ENCODE measurements around the gene RFX3.
"Not testable (repeated sequence)": the region's sequence is repeated elsewhere in the genome, so short reads cannot be mapped to it uniquely, and the experiment has no call there.

The RFX3 gene

GRCh38 chr9:3337515-3338225 lies 188.1 kb downstream of the RFX3 start:
- peak; percentile 10 for DNase-seq

DNA sequence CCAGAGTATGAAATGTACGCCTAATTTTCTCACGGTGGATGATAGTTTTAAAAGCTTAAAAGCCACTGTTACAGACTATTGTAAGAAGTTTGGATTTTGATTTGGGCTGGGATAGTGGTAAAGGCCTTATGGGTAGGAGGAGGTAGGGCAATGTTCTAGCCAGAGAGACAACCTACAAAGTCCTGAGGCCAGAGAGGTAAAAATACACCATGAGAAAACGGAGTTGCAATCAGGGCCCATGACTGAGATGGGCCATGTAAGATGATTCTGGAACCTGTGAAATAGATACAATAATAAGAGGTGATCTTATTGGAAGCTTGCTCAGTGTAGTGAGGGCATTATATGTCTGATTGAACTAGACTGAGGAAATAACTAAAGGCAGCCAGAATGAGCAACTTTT lies 188.8 kb downstream of the RFX3 start:
- no peak for DNase-seq

DNA sequence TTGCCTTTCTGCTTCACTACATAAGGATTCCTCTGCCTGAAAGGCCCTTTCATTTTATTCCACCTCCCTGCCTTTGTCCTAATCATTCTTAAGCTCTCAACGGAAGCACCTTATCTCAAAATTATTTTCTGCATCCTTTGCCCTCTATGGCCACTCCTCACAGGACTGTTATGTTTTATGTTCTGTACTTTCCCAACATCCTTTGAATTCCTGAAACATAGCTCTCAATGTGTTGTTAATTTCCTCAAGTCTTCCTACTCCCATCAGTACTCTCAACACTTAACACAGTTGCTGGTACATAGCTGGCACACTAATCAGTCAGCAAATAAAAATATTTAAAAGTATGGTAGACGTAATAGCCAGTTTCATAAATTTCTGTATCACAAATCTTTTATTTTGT lies 193.0 kb downstream of the RFX3 start:
- DNase-seq = no peak

- no peak for DNase-seq
Observed at GRCh38 chr9:3331801-3332200, 194.0 kb downstream of the RFX3 start.

DNA sequence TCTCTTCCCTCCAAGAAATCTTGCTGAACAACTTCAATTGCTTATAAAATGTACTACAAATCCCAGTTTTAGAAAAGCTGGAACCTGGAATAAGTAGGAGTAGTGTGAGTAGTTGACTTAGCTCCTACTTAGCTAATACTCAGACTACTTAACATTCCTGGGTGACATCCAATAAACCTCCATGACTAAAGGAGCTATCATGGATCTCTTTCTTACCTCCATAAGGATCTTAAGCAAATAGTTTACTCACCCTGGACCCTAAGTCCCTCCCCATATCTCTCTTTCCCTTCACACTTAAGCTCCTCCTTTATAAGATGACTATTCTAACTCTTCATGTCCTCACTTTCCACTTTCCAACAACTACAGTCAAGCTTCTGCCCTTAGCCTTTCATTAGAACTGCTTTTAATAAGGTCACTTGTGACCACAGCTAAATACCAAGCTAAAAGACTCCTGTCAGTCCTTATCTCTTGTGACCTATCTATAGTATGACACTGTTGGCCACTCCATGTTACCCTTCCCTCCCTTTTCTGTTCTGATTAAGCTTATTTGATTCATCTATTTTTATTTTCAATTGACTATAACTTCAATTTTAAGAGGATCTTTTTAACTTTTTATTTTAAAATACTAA lies 194.9 kb downstream of the RFX3 start:
- DNase-seq = no peak

- no peak for DNase-seq
Observed at GRCh38 chr9:3329361-3329760, 196.4 kb downstream of the RFX3 start.

DNA sequence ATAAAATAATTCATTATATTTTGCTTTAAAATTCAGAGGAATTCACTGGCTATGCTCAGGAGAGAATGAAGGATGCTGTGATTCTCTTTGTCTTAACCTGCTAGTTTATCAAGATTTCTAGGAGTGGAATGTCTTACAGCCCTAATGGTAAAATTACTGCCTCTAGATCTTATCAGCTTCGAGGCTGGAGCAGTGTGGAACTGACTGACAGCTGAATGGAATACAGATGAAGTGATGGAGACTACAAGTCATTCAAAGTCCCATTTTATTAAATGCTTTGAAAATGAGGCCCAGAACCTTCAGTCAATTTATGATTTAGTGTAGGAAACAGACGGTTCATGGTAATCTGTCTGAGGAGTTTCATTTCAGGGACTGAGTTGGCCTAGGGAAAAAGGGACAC lies 202.1 kb downstream of the RFX3 start:
- DNase-seq = no peak

DNA sequence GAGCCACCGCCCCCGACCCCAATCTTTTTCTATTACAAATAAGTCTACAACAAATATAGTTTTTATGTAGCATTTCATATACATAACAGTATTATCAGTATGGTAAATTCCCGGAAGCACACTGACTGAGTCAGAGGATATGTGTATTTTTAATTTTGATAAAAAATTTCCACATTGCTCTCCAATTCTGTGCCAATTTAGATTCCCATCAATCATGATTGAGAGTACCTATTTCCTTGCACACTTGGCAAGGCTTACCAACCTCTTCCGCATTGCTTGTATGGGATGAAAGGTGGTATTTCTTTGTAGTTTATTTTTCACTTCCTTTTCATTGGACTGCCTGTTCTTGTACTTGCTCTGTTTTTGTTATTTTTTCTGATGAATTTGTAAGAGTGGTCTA lies 204.6 kb downstream of the RFX3 start:
- no peak for DNase-seq

GRCh38 chr9:3312595-3312994 lies 213.2 kb downstream of the RFX3 start:
- not testable (repeated sequence) for DNase-seq

DNA sequence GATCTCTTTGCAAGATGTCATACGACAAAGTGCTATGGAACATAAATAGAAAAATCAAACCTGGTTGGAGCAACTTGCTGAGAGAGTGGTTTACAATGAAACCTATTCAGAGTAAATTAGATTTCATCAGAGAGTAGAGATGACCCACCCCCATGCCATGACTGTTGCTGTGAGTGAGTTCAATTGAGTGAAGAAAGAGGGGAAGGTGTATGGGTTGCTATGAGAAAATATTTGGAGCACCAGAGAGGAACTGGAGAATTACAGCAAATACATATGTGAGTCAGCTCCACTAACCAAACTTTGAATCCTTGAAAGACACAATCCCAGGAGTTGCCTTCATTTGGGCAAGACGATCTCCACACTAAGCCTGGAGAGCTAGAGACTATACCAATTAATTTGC lies 217.2 kb downstream of the RFX3 start:
- no peak for DNase-seq

- DNase-seq = not testable (repeated sequence)
Observed at GRCh38 chr9:3304388-3304787, 221.4 kb downstream of the RFX3 start.

DNA sequence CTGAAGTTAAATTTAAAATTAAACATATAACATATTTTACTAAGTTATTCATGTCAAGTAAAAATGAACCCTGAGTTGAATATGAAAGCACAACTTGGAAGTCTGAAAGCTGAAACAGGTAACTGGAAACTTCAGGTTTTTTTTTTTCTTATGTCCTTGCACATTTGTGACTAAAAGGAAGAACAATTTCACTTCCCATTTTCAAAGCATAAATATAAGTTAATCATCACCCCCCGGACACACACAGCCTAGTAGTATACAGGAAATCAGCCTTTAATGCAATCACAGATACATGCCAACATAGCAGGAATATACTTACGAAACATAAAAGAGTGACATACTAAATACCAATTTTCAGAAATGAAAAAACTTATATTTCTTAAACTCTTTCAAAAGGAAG lies 225.9 kb downstream of the RFX3 start:
- DNase-seq = no peak

GRCh38 chr9:3296536-3296935 lies 229.3 kb downstream of the RFX3 start:
- no peak for DNase-seq

- DNase-seq = no peak
Observed at GRCh38 chr9:3292311-3292710, 233.5 kb downstream of the RFX3 start.

DNA sequence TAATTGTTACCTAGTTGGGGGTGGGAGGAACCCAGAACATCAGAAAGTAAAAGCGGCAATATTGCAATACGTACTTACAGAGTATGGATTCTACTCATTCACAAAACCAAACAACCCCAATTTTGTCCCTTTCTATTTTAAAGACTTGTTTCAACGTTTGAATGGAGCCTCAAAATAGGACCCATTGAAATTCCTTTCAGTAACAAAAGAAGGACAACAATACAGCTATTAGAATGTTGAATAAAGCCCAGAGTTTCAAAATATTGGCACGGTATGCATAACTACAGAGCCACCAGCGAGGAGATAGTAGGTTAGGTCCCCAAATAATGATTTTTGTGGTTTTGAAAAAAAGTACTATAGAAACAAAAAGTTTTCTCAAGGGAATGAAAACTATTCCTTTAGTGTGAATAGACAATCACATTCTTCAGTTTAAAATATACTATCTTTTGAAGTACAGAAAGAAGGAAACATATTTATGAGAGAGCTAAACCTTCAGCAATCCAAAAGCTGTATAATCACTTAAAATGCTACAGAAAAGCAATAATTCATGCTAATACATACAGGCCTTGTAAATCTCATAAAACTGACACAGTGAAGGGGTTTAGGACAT lies 235.5 kb downstream of the RFX3 start:
- DNase-seq = no peak

DNA sequence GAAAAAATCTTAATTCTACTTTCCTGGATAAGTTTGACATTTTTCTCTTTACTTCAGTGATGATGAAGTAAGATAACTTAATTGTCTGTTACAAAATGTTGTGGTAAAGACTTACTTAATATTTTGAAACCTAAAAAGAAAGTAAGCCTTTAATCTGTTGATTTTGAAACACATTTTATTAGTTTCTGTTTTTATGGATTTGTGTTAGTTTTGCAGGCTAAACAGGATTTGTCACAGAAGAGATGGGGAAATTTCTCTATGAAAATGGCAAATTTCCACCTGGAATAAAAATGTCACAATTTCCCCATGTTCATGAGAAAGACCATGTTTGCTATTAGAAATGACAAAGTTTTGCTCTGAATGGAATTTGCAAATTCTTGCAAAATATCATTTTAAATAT lies 237.1 kb downstream of the RFX3 start:
- DNase-seq = no peak

DNA sequence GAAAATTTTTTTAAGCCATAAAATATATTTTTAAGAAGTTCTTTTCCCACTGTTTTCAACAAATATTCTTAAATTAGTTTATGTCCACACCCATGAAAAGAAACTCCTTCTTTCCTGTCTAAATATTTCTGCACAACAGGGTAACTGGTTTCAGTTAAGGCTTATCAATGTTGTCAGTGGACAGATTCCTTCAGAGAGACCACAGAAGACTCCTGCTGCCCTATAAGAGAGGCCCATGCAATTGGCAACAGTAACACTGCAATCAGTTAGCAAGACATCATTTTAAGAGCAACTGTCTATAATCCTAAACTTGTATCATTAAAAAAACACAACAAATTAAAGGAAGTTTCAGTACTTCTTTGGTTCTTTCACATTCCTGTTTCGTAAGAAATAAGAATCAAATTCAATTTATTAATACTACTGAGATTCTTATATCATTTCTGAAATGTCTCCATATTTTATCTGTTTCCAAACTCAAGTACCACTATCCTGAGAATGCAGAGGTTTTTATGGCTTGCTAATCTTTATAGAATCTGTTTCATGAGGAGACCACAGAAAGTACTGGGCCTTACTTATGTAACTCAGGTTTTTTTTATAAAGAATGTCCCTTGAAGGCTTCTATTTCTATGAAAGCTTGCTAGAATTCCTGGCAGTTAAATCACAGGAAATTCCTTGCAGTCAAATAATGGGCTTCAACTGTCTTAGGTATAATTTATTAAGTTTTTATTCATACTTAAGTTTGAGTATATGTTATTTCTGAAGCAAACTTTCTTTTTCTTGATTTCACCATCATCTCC lies 240.2 kb downstream of the RFX3 start:
- DNase-seq = no peak

DNA sequence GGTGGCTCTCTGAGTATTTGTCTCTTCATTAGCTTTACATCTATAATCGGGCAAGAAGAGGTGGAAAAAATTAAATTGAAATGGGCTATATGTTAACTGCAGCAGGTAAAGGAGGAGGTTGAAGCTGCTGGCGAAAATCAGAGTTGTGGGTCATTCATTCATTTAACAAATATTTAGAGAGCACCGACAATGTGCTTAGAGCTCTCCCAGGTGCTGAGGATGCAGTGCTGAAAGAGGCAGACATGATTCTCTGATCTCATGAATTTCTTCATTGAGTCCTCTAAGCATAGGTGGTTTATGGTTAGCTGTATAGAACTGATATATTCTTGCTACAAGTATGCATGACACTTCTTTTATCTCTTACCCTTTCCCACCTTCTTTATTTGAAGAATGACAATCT lies 243.4 kb downstream of the RFX3 start:
- no peak for DNase-seq

DNA sequence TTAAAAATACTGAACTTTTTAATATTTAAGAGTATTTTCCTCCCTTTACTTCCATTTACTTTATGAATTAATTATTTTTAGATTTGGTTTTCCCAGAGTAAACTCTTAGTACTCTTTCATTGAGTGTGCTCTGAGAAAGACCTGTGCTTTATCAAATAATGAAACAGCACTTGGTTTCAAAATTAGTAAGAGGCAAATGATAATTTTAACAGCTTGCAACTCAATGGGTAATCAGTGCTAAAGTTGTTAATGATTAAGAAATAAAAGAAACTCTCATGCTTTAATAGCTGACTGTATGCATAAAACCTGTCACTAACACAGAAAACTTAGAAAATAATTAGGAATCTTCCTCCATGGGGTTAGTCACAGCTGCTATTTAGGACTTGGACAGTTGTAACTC lies 244.4 kb downstream of the RFX3 start:
- DNase-seq = peak; percentile 20

- no peak for DNase-seq
Observed at GRCh38 chr9:3277200-3277599, 248.6 kb downstream of the RFX3 start.

DNA sequence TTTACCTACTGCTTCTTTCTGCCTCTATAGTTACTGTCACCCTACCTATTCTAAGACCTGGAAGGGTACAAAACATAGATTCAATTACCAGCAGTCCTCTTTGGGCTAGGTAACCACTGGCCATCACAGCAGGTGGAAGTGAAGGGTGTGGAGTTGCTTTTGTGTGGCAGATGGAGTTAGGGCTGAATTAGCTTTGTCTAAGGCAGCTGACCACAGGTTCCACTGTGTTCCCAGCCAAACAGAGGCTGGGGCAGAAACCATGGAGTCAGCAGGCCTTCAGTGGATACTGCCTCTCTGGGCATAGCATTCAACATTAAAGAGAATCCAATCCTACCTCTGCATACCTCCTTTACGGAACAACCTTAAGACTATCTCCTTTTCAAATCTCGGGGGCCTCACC lies 254.2 kb downstream of the RFX3 start:
- no peak for DNase-seq

GRCh38 chr9:3271157-3271556 lies 254.6 kb downstream of the RFX3 start:
- no peak for DNase-seq

GRCh38 chr9:3268223-3268622 lies 257.6 kb downstream of the RFX3 start:
- DNase-seq = no peak

GRCh38 chr9:3263698-3264097 lies 262.1 kb downstream of the RFX3 start:
- no peak for DNase-seq

Data from activated CD4-positive, alpha-beta T cell treated with anti-CD3 and anti-CD28 coated beads, Interleukin-2, amount 50 U/mL, for 16 hours (primary cell).